ENCODE measurements around the gene WDR41.
"Not testable (repeated sequence)": the region's sequence is repeated elsewhere in the genome, so short reads cannot be mapped to it uniquely, and the experiment has no call there.

The WDR41 gene

GRCh38 chr5:77491783-77492652, at the start of gene WDR41:
Gene WDR41, minus strand, starts transcription at chr5:77492316. Its CDS starts 96 bp downstream, at chr5:77492220.
- peak; percentile 77 for TF ChIP-seq CTCF (IDR thresholded peaks at IDR 0.05; ENCODE audit: low read depth, low read length)
- peak within 1 kb of the TSS; percentile 73 to 84 for H3K4me3 ChIP-seq (replicated peaks in 1 of 2; ENCODE audit: low read depth in 2 of 2, low read length in 2 of 2)
- DNase-seq (ENCODE audit: low read depth in 2 of 2), result peak; percentile 95 to 97

- no peak for TF ChIP-seq CTCF (IDR thresholded peaks at IDR 0.05; ENCODE audit: low read depth, low read length)
- no peak for DNase-seq (ENCODE audit: low read depth in 2 of 2)
These were observed 39.2 kb upstream of the WDR41 start for GRCh38 chr5:77531297-77531696.

GRCh38 chr5:77518304-77518703, 26.2 kb upstream of the WDR41 start:
- DNase-seq (ENCODE audit: low read depth in 2 of 2), result peak; percentile 15 to 28
- no peak for TF ChIP-seq CTCF (IDR thresholded peaks at IDR 0.05; ENCODE audit: low read depth, low read length)
- H3K4me3 ChIP-seq (replicated peaks in 1 of 2; ENCODE audit: low read depth in 2 of 2, low read length in 2 of 2), result no peak overlapping the region

More at GRCh38 chr5:77531297-77531696, 39.2 kb upstream of the WDR41 start:
- H3K4me3 ChIP-seq (replicated peaks in 1 of 2; ENCODE audit: low read depth in 2 of 2, low read length in 2 of 2), result no peak overlapping the region

GRCh38 chr5:77514457-77514856, 22.3 kb upstream of the WDR41 start:
- no peak for DNase-seq (ENCODE audit: low read depth in 2 of 2)
- H3K4me3 ChIP-seq (replicated peaks in 1 of 2; ENCODE audit: low read depth in 2 of 2, low read length in 2 of 2), result no peak overlapping the region
- TF ChIP-seq CTCF (IDR thresholded peaks at IDR 0.05; ENCODE audit: low read depth, low read length), result no peak

GRCh38 chr5:77513321-77513720, 21.2 kb upstream of the WDR41 start:
- DNase-seq (ENCODE audit: low read depth in 2 of 2), result no peak
- no peak for TF ChIP-seq CTCF (IDR thresholded peaks at IDR 0.05; ENCODE audit: low read depth, low read length)
- no peak overlapping the region for H3K4me3 ChIP-seq (replicated peaks in 1 of 2; ENCODE audit: low read depth in 2 of 2, low read length in 2 of 2)

- H3K4me3 ChIP-seq (replicated peaks in 1 of 2; ENCODE audit: low read depth in 2 of 2, low read length in 2 of 2); DNase-seq (ENCODE audit: low read depth in 2 of 2): not testable (repeated sequence)
These were observed 9.0 kb upstream of the WDR41 start for GRCh38 chr5:77501132-77501531.

- no peak for TF ChIP-seq CTCF (IDR thresholded peaks at IDR 0.05; ENCODE audit: low read depth, low read length)
- DNase-seq (ENCODE audit: low read depth in 2 of 2), result no peak
- H3K4me3 ChIP-seq (replicated peaks in 1 of 2; ENCODE audit: low read depth in 2 of 2, low read length in 2 of 2), result no peak overlapping the region
These were observed 7.9 kb upstream of the WDR41 start for GRCh38 chr5:77499973-77500372.

All from cardiac fibroblast (primary cell).